Thyroid gland (tissue), 4 donors: Measurements from ENCODE around the gene MED9. TPM values are rescaled to one million over a fixed set of nuclear protein-coding genes. Genes with fewer than 3 reads are reported as not detected.

ENCODE experiments used
- DNase-seq, 2 donors: peaks; one replicate each; pipeline ENCODE4 v3.0.0-alpha.2; 2019
- H3K27ac ChIP-seq, 3 donors: fragments of 200-600 bp; sonication (generic); 1 replicate in 2 of 3; 2 replicates in 1 of 3; pipeline ENCODE4 v1.5.1; 2016 to 2019; ENCODE audit warnings: mild to moderate bottlenecking in 1 of 3, moderate library complexity in 1 of 3
- H3K27me3 ChIP-seq: fragments of 200-600 bp; sonication (generic); one replicate; pipeline ENCODE4 v1.5.1; 2019
- H3K36me3 ChIP-seq, 2 donors: fragments of 200-600 bp; sonication (generic); one replicate each; pipeline ENCODE4 v1.5.1; 2016 to 2019
- H3K4me1 ChIP-seq, 2 donors: fragments of 200-600 bp; sonication (generic); one replicate each; pipeline ENCODE4 v1.5.1; 2017 to 2019
- H3K4me3 ChIP-seq, 3 donors: fragments of 200-600 bp; sonication (generic); replicated peaks in 1 of 3; 1 replicate in 2 of 3; 2 replicates in 1 of 3; pipeline ENCODE4 v1.5.1; 2016; ENCODE audit warnings: mild to moderate bottlenecking in 1 of 3
- H3K9me3 ChIP-seq: fragments of 200-600 bp; sonication (generic); one replicate; pipeline ENCODE4 v1.5.1; 2017
- POLR2A ChIP-seq, 2 donors: fragments of 450-650 bp; IDR thresholded peaks; one replicate each; pipeline ENCODE4 v1.6.1; 2017; ENCODE audit warnings: antibody characterized with exemption in 2 of 2, mild to moderate bottlenecking in 2 of 2, moderate library complexity in 1 of 2
- WGBS, 2 donors: methylation state at CpG; one replicate each; pipeline ENCODE4 v1.1.5; 2017; 5-methylcytosine and 5-hydroxymethylcytosine counted together
- intact Hi-C: fragments of 100-400 bp; cut with DNase I; formaldehyde crosslinking; loops from one replicate; pipeline ENCODE4 v1.15.1; 2023
- total RNA-seq, 4 donors: library from RNA; depleted of rRNA; stranded (reverse); fragments of >200 nt; gene quantifications; one replicate each; pipeline ENCODE4 v1.2.3, GENCODE V29; 2016
- TF ChIP-seq, protein P1 (sequence below), 6 experiments: fragments of 200-600 bp in 3 of 6; fragments of 450-650 bp in 3 of 6; sonication (generic) in 3 of 6; IDR thresholded peaks; one replicate each; pipeline ENCODE4 v1.5.1; 2016 to 2019; ENCODE audit warnings: antibody characterized with exemption in 6 of 6, mild to moderate bottlenecking in 2 of 6, inconsistent platforms in 1 of 6, moderate library complexity in 1 of 6

MED9 gene
- total RNA-seq, 4 donors from 2014 or later: 27.9 to 35.4 (median 30.8) TPM

DNA sequence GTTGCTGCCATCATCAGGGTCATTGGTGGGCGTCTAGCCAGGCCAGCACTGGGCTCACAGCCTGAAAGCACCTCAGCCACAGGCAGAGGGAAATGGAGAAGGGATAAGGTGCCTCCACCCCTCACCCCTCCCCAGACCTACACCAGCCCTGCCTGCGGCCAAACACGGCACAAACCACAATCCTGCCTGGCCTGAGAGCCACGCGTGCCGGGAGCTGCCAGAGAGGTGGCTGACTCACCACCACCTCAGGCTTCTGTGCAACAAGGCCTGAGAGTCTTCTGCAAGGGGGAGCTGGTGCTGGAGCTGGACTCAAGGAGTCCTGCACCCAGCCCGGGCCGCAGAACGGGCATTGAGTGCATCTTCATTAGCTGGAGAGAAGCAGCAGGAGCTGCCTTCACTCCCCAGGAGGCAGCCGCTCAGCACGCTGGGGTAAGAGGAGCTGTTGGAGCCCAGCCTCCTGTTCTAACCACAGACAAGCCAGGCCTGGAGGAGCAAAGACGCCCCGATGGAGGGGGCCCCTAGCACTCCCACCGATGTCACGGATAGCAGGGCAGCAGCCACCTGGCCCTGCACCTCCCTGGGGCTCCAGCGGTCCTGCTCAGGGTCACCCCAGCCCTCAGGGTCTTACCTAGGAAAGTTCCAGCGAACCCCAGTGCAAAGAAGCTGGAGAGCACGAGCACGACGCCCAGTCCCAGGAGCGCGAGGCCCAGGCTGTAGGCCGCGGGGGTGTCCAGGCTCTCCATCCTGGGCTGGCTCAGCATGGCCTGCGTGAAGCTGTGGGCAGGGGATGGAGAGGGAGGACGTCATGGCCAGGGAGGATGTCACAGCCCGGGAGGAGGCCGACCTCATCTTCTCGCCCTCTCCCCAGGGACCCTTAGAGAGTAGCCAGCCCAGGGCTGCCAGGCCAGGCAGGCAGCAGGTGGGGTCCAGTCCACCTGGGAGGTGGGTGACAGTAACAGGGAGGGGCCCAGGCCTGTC is 35.4 kb downstream of the MED9 start:
- Histone ChIP-seq H3K36me3 (no peaks in the 10 kb centered on the region), H3K4me1 (no peaks in the 10 kb centered on the region), H3K27ac (no peak overlapping the region), H3K27me3 (no peaks in the 10 kb centered on the region), H3K9me3 (no peaks in the 10 kb centered on the region), H3K4me3 (no peak overlapping the region)
- WGBS, 2 donors: 89% methylated on average over 15 to 29 of the region's 29 CpGs
- intact Hi-C loops: no loop called here
- TF ChIP-seq, protein P1, sequence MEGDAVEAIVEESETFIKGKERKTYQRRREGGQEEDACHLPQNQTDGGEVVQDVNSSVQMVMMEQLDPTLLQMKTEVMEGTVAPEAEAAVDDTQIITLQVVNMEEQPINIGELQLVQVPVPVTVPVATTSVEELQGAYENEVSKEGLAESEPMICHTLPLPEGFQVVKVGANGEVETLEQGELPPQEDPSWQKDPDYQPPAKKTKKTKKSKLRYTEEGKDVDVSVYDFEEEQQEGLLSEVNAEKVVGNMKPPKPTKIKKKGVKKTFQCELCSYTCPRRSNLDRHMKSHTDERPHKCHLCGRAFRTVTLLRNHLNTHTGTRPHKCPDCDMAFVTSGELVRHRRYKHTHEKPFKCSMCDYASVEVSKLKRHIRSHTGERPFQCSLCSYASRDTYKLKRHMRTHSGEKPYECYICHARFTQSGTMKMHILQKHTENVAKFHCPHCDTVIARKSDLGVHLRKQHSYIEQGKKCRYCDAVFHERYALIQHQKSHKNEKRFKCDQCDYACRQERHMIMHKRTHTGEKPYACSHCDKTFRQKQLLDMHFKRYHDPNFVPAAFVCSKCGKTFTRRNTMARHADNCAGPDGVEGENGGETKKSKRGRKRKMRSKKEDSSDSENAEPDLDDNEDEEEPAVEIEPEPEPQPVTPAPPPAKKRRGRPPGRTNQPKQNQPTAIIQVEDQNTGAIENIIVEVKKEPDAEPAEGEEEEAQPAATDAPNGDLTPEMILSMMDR (IDR thresholded peaks at IDR 0.05): no peak
- no peak for TF ChIP-seq POLR2A (IDR thresholded peaks at IDR 0.05)
- DNase-seq: no peak

DNA sequence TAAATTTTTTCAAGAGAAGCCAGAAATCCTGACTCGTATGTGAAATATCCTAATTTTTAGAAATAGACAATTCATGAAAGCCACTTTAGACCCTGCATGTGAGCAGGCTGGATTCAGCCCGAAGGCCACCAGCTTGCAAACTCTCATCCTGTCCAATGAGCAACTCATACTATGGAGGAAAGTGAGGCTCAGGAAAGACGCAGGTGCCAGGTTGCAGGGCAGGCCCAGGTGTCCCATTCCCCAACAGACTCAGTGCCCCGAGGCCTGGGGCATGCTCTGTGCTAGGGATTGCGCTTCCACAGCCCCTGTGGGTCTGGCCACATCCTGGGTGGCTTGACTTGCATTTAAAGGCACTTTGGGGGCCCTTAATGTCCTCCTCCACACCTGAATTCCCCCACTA is 36.1 kb downstream of the MED9 start:
- H3K27me3 ChIP-seq: no peaks in the 10 kb centered on the region
- no peak overlapping the region for H3K4me3 ChIP-seq
- DNase-seq: no peak
- intact Hi-C loops: no loop called here
- no peaks in the 10 kb centered on the region for H3K4me1 ChIP-seq
- 93 to 99% methylated on average over 4 to 5 of the region's 5 CpGs for WGBS, 2 donors
- no peak for TF ChIP-seq POLR2A (IDR thresholded peaks at IDR 0.05)
- TF ChIP-seq, protein P1 (IDR thresholded peaks at IDR 0.05): no peak
- no peak overlapping the region for H3K27ac ChIP-seq
- H3K9me3 ChIP-seq: no peaks in the 10 kb centered on the region
- H3K36me3 ChIP-seq: no peaks in the 10 kb centered on the region

DNA sequence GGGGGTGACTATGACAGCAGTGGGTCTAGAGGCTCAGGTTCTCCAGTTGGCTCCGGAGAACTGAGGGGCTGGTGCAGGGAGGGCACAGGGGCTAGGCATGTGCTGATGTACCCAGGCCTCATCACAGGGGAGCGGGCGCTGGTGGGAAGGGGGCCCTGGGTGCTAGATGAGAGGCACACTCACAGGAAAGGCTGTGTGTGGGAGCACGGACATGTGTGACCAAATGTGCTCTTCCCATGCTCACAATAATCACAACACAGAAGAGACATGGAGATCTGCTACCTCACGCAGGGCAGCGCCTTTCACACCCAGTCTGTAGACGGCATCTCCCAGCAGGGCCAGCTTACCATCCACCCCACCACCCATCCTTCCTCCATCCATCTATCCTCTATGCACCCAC is 36.8 kb downstream of the MED9 start:
- no peaks in the 10 kb centered on the region for H3K4me1 ChIP-seq
- no peak for TF ChIP-seq POLR2A (IDR thresholded peaks at IDR 0.05)
- TF ChIP-seq, protein P1 (IDR thresholded peaks at IDR 0.05): no peak
- intact Hi-C loops: no loop called here
- no peak for DNase-seq
- 94 to 96% methylated on average over 7 of the region's 7 CpGs for WGBS, 2 donors
- H3K4me3 ChIP-seq: no peak overlapping the region
- no peak overlapping the region for H3K27ac ChIP-seq
- H3K27me3 ChIP-seq: no peaks in the 10 kb centered on the region
- H3K9me3 ChIP-seq: no peaks in the 10 kb centered on the region
- H3K36me3 ChIP-seq: no peaks in the 10 kb centered on the region

DNA sequence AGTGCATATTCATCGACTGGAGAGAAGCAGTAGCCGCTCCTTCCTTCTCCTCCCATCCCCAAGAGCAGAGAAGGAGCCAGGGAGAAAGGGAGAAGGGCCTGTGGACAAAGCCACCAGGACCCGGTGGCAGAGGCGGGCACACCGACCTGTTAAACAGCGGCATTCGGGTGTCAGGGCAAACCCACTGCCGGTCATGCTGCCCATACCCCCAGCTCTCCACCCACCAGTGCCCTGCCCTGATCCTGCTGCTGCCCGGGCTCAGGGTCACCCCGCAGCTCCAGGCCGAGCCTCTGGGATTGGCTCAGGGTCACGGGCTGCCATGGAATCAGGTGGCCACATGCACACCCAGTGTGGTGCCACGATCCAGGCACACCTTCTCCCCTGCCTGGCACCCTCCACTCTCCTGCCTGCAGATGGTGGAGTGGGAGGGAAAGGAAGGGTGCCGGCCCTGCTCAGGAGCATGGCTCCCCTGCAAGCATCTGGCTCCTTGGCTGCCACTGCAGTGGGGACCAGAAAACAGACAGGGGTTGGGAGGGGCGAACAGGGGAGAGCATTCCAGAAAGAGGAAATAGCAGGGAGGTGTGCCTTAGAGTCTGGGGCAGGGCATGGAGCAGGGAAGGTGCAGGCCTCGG is 37.7 kb downstream of the MED9 start:
- Histone ChIP-seq H3K27me3 (no peaks in the 10 kb centered on the region), H3K27ac (no peak overlapping the region), H3K4me1 (no peaks in the 10 kb centered on the region), H3K4me3 (no peak overlapping the region), H3K9me3 (no peaks in the 10 kb centered on the region), H3K36me3 (no peaks in the 10 kb centered on the region)
- no peak for TF ChIP-seq POLR2A (IDR thresholded peaks at IDR 0.05)
- TF ChIP-seq, protein P1 (IDR thresholded peaks at IDR 0.05): no peak
- no peak for DNase-seq
- WGBS, 2 donors: 88 to 92% methylated on average over 11 to 15 of the region's 16 CpGs
- intact Hi-C loops: no loop called here
